GM19438 (cell line): ENCODE results near the gene CD33.

Experiments
- ATAC-seq: cut with Tn5 transposase; IDR thresholded peaks from one replicate; pipeline ENCODE4 v1.9.1; 2021; ENCODE audit warnings: low read depth; ENCODE audit not compliant: unreplicated experiment

CD33 gene

GRCh38 chr19:51257471-51257870, 32.6 kb downstream of the CD33 start:
- no peak for ATAC-seq

GRCh38 chr19:51258165-51259160, 33.6 kb downstream of the CD33 start:
- no peak for ATAC-seq

- ATAC-seq, result no peak
These were observed 34.7 kb downstream of the CD33 start for GRCh38 chr19:51259348-51260245.

GRCh38 chr19:51263808-51264207, 38.9 kb downstream of the CD33 start:
- no peak for ATAC-seq

GRCh38 chr19:51271067-51271466, 46.2 kb downstream of the CD33 start:
- ATAC-seq, result no peak

GRCh38 chr19:51272183-51272810, 47.4 kb downstream of the CD33 start:
- ATAC-seq, result no peak

- no peak for ATAC-seq
These were observed 49.3 kb downstream of the CD33 start for GRCh38 chr19:51274049-51274770.

GRCh38 chr19:51277112-51277511, 52.2 kb downstream of the CD33 start:
- ATAC-seq, result no peak

GRCh38 chr19:51282335-51282734, 57.5 kb downstream of the CD33 start:
- ATAC-seq, result no peak

- ATAC-seq, result no peak
These were observed 60.8 kb downstream of the CD33 start for GRCh38 chr19:51285682-51286081.
